Natural killer cell (primary cell): Measurements from ENCODE around the gene AREG. TPM values are rescaled to one million over a fixed set of nuclear protein-coding genes. Genes with fewer than 3 reads are reported as not detected.

Experiments
- ATAC-seq, 3 donors: fragments of 150-1000 bp in 2 of 3; fragments of 200-7000 bp in 1 of 3; cut with Tn5 transposase; 1 replicate in 1 of 3; 2 replicates in 2 of 3; pipeline ENCODE4 v1.10.0; 2021; ENCODE audit warnings: mild to moderate bottlenecking in 2 of 3, moderate library complexity in 2 of 3
- DNase-seq, 2 donors: peaks; one replicate each; pipeline versions ENCODE4 v3.0.0 to v3.0.0-alpha.2; 2013 to 2021; ENCODE audit warnings: mixed read lengths in 1 of 2
- H3K27ac ChIP-seq: one replicate; pipeline ENCODE4 v1.5.1; 2013; ENCODE audit warnings: mild to moderate bottlenecking, low read length
- H3K27me3 ChIP-seq: one replicate; pipeline ENCODE4 v1.6.1; 2013; ENCODE audit warnings: low read length; ENCODE audit not compliant: control insufficient read depth, insufficient read depth
- H3K36me3 ChIP-seq: one replicate; pipeline ENCODE4 v1.6.1; 2013; ENCODE audit warnings: low read length; ENCODE audit not compliant: control insufficient read depth, insufficient read depth
- H3K4me1 ChIP-seq: one replicate; pipeline ENCODE4 v1.6.1; 2013; ENCODE audit warnings: low read length; ENCODE audit not compliant: control insufficient read depth, insufficient read depth
- H3K4me3 ChIP-seq: one replicate; pipeline ENCODE4 v1.5.1; 2013; ENCODE audit warnings: low read length
- H3K9me3 ChIP-seq: one replicate; pipeline ENCODE4 v1.6.1; 2013; ENCODE audit warnings: low read length; ENCODE audit not compliant: control insufficient read depth, insufficient read depth
- H3K27ac Mint-ChIP-seq, 2 donors: one replicate each; pipeline ENCODE4 v1.8.0; 2022; ENCODE audit warnings: mild to moderate bottlenecking in 2 of 2, mixed read lengths in 2 of 2, moderate library complexity in 1 of 2
- H3K27me3 Mint-ChIP-seq, 2 donors: one replicate each; pipeline ENCODE4 v1.8.0; 2022; ENCODE audit warnings: low read depth in 2 of 2, mixed read lengths in 2 of 2
- H3K36me3 Mint-ChIP-seq: one replicate; pipeline ENCODE4 v1.8.0; 2022; ENCODE audit warnings: mixed read lengths
- H3K4me1 Mint-ChIP-seq, 2 donors: one replicate each; pipeline ENCODE4 v1.8.0; 2022; ENCODE audit warnings: mixed read lengths in 2 of 2
- H3K4me3 Mint-ChIP-seq: one replicate; pipeline ENCODE4 v1.8.0; 2022; ENCODE audit warnings: mild to moderate bottlenecking, moderate library complexity, mixed read lengths
- H3K9me3 Mint-ChIP-seq, 2 donors: one replicate each; pipeline ENCODE4 v1.8.0; 2022; ENCODE audit warnings: mixed read lengths in 2 of 2
- CTCF ChIP-seq: fragments of 200-600 bp; IDR thresholded peaks from one replicate; pipeline ENCODE4 v1.8.0; 2022; ENCODE audit warnings: antibody characterized with exemption
- WGBS: methylation state at CpG from one replicate; pipeline ENCODE4 v1.1.7; 2013; ENCODE audit warnings: missing lambda C conversion rate; ENCODE audit not compliant: insufficient coverage; 5-methylcytosine and 5-hydroxymethylcytosine counted together
- intact Hi-C: fragments of 100-400 bp; cut with micrococcal nuclease; formaldehyde crosslinking; loops from one replicate; pipeline ENCODE4 v1.14.2; 2022
- total RNA-seq, 4 donors: library from RNA; stranded (reverse); fragments of 120-200 nt in 1 of 4; gene quantifications; one replicate each; pipeline versions ENCODE4 v1.2.3 to v1.2.4, GENCODE V29; 2013 to 2022

Gene AREG
- total RNA-seq, 3 donors from 2014 or later (not counting 1 experiment from before 2014, with no cell fraction given): 11.3 to 47.2 (median 38.2) TPM

- no peaks in the 10 kb centered on the region for H3K4me1 ChIP-seq
- no peak for DNase-seq
- Mint-ChIP-seq H3K4me1 (no peaks in the 10 kb centered on the region), H3K4me3 (no peak overlapping the region), H3K27ac (no peak overlapping the region), H3K27me3 (peaks cover 9 to 21% of the 10 kb centered on the region in 2 donors), H3K9me3 (peaks cover 0 to 2% of the 10 kb centered on the region in 2 donors), H3K36me3 (no peaks in the 10 kb centered on the region)
- H3K27ac ChIP-seq: no peak overlapping the region
- H3K9me3 ChIP-seq: no peaks in the 10 kb centered on the region
- H3K4me3 ChIP-seq: no peak overlapping the region
- no CpG with 5 or more reads among the region's 1 CpG for WGBS
- intact Hi-C loops: no loop called here
- TF ChIP-seq CTCF: no peak
- no peak for ATAC-seq
- no peaks in the 10 kb centered on the region for H3K36me3 ChIP-seq
- no peaks in the 10 kb centered on the region for H3K27me3 ChIP-seq
Observed at GRCh38 chr4:74504212-74504611, 59.3 kb downstream of the AREG start.

Other genes starting within 250 kb of the AREG start
- not detected for gene EPGN, start 136.7 kb upstream of the AREG start, total RNA-seq
- gene EREG, start 80.0 kb upstream of the AREG start, total RNA-seq: 10 to 100 TPM in 1 of 3 donors, 1 to 10 TPM in 2; 2.3 to 23.3 (median 6.4) TPM